HUDEP-2 (cell line): ENCODE results near the gene ACP1.
A peak's percentile ranks its signal among the peaks of the same experiment; 100 is the strongest.

ENCODE experiments used
- DNase-seq, 76 experiments: peaks; one replicate each; lab custom pipeline; 2025; ENCODE audit not compliant: unreplicated experiment in 76 of 76; lab: John Stamatoyannopoulos, UW

The ACP1 gene

DNA sequence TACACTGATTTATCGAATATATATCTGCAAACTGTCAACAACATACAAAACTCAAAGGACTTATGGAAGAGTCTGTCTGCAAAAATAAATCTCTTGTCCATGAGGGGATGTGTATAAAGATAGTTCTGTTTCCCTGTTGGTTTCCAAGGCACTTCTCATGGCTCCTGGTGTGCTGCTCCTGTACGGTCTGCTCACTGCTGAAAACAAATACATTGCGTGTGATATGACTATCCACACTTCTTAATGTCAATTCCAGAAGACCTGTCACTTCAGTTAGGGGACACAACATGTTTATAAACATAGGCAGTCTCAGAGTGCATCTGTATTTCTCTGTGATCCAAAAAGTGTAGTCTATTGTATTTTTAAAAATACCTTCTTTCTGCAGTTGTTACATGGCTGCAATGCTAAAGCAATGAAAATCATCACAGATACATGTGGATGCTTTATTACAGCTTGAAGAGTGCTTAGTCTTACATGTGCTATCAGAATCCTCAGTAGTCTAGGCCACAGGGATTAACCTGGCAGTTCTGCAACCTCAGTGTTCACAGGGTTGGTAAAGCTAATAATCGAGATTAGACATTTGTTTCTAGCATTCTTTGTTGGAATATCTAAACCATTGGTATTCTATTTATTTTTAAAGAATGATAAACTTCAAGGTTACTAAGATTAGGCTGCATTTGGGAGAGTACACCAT, 15.4 kb downstream of the ACP1 start:
- no peak for DNase-seq

GRCh38 chr2:280650-281110, 15.9 kb downstream of the ACP1 start:
- no peak for DNase-seq

DNA sequence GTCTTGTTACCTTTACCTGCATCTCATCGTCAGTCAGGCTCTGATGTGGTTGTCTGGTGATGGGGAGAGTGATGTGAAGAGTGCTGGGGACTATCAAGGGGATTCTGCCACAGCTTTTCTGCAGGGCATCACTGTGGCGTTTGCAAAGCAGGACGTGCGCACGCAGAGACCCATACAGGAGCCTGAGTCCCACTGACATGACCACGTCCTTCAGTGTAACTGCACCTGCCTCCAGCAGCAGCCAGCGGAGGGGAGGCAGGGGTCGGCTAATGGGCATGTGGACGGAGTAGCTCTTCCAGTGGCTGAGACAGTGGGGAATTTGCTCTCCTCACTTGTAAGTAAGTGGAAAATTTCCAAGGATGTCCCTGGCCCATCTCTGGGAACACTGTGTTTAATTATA, 16.6 kb downstream of the ACP1 start:
- DNase-seq = no peak

GRCh38 chr2:282371-283263, 17.9 kb downstream of the ACP1 start:
- no peak for DNase-seq

- no peak for DNase-seq
Measured at GRCh38 chr2:283996-284794, 19.4 kb downstream of the ACP1 start.

GRCh38 chr2:284896-285492, 20.2 kb downstream of the ACP1 start:
- no peak for DNase-seq

GRCh38 chr2:285531-285930, 20.8 kb downstream of the ACP1 start:
- no peak for DNase-seq

DNA sequence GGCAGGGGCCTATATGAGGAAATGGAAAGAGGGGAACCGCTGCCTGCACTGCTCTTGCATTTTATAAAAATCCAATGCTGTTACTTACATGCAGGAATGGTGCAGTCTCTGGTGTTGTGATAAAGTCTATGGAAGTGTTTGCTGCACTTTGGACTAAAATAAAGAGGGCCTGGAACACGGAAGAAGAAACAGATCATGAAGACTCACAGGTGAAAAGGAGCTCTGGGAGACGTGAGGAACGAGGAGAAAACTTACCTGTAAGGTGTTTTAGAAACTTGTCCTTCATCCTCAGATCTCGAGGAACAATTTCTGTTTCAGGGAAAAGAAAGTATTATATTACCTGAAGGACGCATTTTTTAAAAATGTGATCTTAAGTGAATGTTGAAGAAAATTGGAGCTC, 21.3 kb downstream of the ACP1 start:
- DNase-seq = no peak

DNA sequence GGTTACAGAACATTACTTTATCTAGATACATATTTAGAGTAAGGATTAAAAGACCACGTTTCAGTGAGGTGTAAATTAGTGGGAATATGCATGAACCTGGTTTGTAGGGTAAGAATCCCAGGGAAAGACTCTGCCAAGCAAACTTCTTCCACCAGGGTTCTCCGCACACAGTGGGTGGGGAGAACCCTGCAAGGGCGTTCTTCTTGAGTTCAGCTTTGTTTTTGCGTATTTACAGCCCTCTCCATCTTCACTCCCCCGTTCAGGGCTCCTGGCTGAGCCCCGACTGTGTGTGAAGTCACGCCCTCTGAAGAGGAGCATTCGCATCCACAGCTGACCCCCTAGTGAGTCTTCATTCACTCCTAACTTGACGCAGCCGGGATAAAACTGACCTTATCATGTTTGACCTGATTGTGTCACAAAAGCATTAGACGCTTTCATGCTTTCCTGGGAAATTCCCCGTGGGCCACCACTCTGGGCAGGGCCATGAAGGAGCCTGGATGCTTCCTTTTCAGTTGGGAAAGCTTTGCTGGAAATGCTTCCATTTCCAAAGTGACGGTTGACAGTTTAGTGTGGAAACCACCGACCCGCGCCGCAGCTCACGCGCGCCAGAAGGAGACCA, 22.1 kb downstream of the ACP1 start:
- no peak for DNase-seq

GRCh38 chr2:287471-287885, 22.7 kb downstream of the ACP1 start:
- DNase-seq = peak in 2 of 76 experiments; percentile 6 to 12

GRCh38 chr2:287911-288757, 23.4 kb downstream of the ACP1 start, which contains the start of gene ALKAL2:
ALKAL2 (minus strand) TSS chr2:288091; CDS start chr2:287835, 256 bp downstream.
- no peak for DNase-seq

GRCh38 chr2:288758-289361, 24.1 kb downstream of the ACP1 start:
- no peak for DNase-seq

GRCh38 chr2:289362-290089, 24.8 kb downstream of the ACP1 start:
- DNase-seq = peak in 7 of 76 experiments; percentile 14 to 42 (median 35)

GRCh38 chr2:290090-290722, 25.5 kb downstream of the ACP1 start:
- DNase-seq = peak in 62 of 76 experiments; percentile 4 to 73 (median 37)

- no peak for DNase-seq
Measured at GRCh38 chr2:295090-295489, 30.3 kb downstream of the ACP1 start.

- DNase-seq = no peak
Measured at GRCh38 chr2:296354-296753, 31.6 kb downstream of the ACP1 start.

GRCh38 chr2:305366-305765, 40.6 kb downstream of the ACP1 start:
- DNase-seq = no peak
